Cardiac fibroblast (primary cell): ENCODE results near the gene ABLIM1.

Experiments used
- DNase-seq, 2 donors: peaks; one replicate each; pipeline versions ENCODE4 v3.0.0 to v3.0.0-alpha.2; 2010; ENCODE audit warnings: low read depth in 2 of 2
- H3K4me3 ChIP-seq, 2 donors: replicated peaks in 1 of 2; 1 replicate in 1 of 2; 2 replicates in 1 of 2; pipeline ENCODE4 v1.5.1; 2011; ENCODE audit warnings: low read depth in 2 of 2, low read length in 2 of 2, mild to moderate bottlenecking in 2 of 2, moderate library complexity in 1 of 2
- CTCF ChIP-seq: IDR thresholded peaks from one replicate; pipeline ENCODE4 v1.5.1; 2011; ENCODE audit warnings: low read depth, mild to moderate bottlenecking, low read length, inconsistent platforms

ABLIM1 gene

GRCh38 chr10:114694752-114695151, 36.7 kb upstream of the ABLIM1 start:
- peak; percentile 57 for TF ChIP-seq CTCF
- peak; percentile 37 to 40 for DNase-seq
- no peak overlapping the region for H3K4me3 ChIP-seq

- no peak overlapping the region for H3K4me3 ChIP-seq
- no peak for DNase-seq
- no peak for TF ChIP-seq CTCF
Measured at GRCh38 chr10:114694062-114694461, 36.0 kb upstream of the ABLIM1 start.

GRCh38 chr10:114691442-114691941, 33.4 kb upstream of the ABLIM1 start:
- H3K4me3 ChIP-seq = no peak overlapping the region
- DNase-seq = peak; percentile 43 to 50
- TF ChIP-seq CTCF = no peak

- TF ChIP-seq CTCF = no peak
- DNase-seq = no peak
- H3K4me3 ChIP-seq = no peak overlapping the region
Measured at GRCh38 chr10:114688786-114689185, 30.7 kb upstream of the ABLIM1 start.

GRCh38 chr10:114687459-114687858, 29.4 kb upstream of the ABLIM1 start:
- DNase-seq = no peak
- TF ChIP-seq CTCF = no peak

GRCh38 chr10:114686013-114686412, 27.9 kb upstream of the ABLIM1 start:
- DNase-seq = no peak
- TF ChIP-seq CTCF = no peak

More at GRCh38 chr10:114687459-114687858, 29.4 kb upstream of the ABLIM1 start:
- H3K4me3 ChIP-seq = no peak overlapping the region

GRCh38 chr10:114685456-114685855, 27.4 kb upstream of the ABLIM1 start:
- no peak for DNase-seq
- TF ChIP-seq CTCF = no peak

More at GRCh38 chr10:114686013-114686412, 27.9 kb upstream of the ABLIM1 start:
- H3K4me3 ChIP-seq = no peak overlapping the region

More at GRCh38 chr10:114685456-114685855, 27.4 kb upstream of the ABLIM1 start:
- no peak overlapping the region for H3K4me3 ChIP-seq
